Activated CD8-positive, alpha-beta memory T cell treated with anti-CD3 and anti-CD28 coated beads for 24 hours (primary cell): Measurements from ENCODE around the gene G0S2.

Experiments
- DNase-seq: peaks from one replicate; pipeline ENCODE4 v3.0.0-alpha.2; 2020

Gene G0S2

DNA sequence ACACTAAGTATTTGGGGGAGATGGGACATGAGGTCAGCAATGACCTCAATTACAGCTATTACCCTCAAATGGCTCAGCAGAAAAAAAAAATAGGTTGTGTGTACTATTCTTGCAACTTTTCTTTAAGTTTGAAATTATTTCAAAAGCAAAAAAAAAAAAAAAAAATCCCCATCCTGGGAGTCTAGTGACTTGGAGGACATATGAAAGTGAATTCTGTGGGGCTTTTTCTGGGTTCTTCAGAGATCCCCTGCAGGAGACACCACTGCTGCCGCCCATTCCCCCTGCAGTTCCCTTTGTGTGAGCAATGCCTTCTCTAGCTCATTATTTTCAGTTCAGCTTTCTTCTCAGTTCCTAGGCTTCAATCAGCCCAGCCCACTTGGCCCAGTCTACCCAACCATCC lies 46.1 kb downstream of the G0S2 start:
- DNase-seq: no peak

DNA sequence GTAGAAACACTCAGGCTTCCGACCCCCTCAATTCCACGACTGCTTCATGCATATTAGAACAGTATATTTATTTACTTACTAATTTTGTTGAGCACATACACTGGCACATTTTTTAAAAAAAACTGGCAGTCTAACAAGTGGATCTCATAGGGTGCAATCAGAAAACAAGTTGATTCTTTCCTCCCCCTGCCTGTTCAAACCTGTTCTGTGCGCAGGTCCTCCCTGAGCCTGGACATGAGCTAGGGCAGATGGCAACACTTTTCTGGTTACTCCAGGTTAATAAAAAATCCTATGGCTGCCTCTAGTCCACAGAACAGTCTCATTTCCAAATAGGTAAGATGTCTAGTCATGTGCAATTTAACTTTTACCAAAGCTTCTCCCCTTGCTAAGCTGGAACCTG lies 48.1 kb downstream of the G0S2 start:
- no peak for DNase-seq

DNA sequence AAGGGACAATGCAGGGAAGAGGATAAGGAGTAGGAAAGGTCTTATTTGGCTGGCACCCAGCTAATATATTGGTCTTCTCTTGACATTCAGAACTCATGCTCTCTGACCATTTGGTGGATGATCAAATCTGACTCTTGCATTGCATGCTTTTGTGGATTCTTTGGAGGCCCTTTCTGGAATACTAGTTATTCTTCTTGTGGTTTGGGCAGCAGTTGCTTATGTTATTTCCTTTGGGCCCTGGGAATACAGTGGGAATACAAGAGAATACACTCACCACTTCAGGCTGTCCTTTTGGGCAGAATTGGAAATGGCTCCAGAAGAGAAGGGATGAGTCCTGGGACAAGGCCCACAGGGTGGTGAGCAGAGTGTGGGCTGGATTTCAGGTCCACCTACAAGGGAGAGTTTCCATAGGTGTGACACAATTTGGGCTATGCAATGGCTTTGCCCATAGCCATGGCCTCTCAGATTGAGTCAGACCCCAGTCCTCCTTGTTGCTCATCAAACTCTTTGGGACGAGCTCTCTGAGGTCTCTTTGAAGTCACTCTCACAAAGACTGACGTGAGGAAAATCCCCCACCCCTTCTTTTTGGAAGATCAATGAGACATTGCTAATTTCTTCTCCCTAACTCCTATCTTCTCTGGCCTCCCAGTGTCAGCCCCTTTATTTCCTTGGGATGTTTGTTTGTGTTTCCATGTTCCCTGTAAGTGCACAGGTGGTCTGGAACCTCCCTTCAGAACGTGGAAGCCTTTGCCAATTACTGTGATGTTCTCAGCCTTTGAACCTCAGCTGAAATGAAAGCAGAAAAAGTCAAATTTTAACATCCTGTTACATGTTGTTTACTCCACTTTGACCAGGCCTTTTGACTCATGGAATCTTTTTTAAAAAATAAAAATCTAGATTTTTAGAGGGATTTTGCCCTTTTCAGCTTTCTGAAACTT lies 48.8 kb downstream of the G0S2 start:
- peak; percentile 65 for DNase-seq
